Colon (tissue), 2 donors: Measurements from ENCODE around the gene TPD52L1.

Experiments
- FAIRE-seq: peaks from 2 replicates; lab custom pipeline; 2012; peaks lifted over from hg19 to GRCh38; lab: Jason Lieb, UNC
- donor health status: control.
- donor health status: control.

Gene TPD52L1

DNA sequence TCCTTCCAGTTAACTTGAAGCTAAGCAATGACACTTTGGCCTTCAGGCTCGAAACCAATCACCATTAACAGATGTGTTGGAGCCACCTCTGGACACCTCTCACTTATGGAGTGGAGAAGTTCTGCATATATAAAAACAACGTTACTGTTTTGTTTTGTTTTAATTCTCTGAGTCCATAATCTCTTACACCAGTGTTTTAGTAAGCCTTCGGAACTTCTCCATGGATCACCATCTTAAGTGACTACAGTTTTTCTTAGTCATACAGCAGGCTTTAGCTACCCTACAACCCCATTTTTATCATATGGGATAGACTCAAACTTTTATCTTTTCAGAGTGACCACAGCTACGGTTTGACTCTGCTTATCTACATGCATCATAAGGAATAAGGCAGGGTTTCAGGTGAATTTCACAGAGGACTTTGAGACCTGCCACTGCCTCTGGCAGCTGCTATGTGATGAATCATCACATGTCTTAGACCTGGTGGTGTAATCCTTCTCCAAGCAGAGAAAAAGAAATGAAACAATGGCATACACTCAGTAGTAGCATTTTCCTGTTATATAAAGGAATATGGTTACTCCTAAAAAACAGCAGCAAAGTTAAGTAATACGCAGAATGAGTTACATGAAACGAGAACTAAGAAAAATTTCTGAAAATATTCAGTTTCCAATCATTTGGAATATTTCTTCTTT, 153.7 kb downstream of the TPD52L1 start:
- FAIRE-seq, result no peak

DNA sequence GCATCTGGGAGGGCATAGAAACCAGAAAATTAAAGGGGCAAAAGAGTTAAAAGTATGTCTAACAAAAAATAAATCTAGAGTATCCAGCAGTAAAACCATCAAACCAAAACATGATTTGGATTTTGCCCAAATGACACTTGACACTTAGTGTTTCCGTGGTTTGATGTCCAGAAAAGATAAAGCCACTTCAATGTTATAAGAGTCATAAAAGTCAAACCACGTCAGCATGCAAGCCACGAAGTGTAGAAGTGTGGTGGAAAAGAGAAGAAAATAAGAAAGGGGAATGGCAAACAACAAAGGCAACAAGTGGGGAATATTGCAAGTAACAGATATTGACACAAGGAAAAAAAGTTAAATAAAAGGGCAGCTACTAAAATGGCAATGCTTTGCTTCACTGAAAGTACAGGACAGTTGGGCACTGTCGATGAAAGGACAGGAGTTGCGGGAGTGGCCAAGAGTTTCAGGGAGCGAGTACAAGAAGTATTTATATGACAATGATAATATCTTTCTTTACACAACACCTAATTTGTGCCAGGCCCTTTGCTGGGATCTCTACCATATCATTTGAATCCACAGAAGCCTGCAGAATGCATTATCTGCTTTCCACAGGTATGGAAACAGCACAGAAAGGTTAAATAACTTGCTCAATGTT, 154.5 kb downstream of the TPD52L1 start:
- FAIRE-seq, result no peak

DNA sequence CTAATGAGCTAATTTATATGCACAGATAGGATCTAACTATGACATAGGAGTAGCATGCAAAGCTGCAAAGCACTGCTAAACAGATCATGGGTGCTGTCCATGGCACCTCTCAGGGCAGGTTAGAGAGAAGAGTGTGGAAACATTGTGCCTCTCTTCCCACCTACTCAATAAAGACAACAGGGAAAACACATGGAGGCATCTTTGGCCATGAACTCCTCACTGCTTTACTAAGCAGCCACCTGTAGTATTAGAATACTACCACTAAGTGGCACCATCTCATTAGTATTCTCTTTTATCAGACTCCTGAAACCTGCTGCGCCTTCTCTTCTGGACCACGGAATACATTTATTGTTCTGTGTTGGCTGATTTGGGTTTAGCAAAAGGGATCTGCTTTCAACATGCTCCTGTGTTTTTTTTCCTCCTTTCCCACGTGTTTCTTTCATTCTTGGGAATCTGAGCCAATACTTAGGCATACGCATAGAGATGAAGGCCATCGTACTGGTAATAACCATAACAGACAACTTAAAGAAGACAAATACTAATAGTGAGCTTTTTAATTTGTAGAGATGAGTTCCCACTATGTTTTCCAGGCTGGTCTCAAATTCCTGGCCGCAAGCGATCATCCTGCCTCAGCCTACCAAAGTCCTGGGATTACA, 157.5 kb downstream of the TPD52L1 start:
- FAIRE-seq, result no peak

DNA sequence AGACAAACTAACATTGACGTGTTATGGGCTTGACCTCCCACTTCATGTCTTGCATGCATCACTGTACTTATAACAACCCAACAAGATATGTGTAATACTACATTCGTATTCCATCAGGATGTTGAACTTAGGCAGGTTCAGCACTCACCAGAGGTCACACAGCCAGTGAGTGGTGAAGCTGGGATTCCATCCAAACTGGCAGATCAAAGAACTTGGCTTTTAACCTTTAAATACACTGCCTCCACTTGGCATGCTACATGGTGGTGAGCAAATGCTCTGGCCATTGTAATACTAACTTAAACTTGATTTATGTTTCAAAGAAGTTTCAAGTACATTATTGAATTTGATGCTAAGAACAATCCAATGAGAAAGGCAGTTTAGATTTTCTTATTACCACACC, 158.9 kb downstream of the TPD52L1 start:
- FAIRE-seq, result no peak

DNA sequence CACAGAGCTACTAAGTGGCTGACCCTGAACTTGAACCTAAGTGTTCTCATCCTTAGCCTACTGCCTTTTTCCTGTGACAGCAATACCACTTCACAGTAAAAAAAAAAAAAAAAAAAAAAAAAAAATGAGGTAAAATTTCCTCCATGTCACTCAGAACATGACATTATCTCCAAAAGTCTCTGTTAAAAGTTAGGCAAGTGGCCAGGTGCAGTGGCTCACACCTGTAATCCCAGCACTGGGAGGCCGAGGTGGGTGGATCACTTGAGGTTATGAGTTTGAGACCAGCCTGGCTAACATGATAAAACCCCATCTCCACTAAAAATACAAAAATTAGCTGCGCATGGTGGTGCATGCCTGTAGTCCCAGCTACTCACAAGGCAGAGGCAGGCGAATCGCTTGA, 159.4 kb downstream of the TPD52L1 start:
- no peak for FAIRE-seq
